Activated B cell treated with CpG ODN at 0.5 μM for 24 hours (primary cell): ENCODE data around the gene KEL. TPM values are rescaled to one million over a fixed set of nuclear protein-coding genes. Genes with fewer than 3 reads are reported as not detected.

Experiments used
- ATAC-seq: fragments of 200-7000 bp; cut with Tn5 transposase; one replicate; pipeline ENCODE4 v1.10.0; 2021; ENCODE audit warnings: low read depth, mild to moderate bottlenecking, moderate library complexity
- CTCF ChIA-PET: fragments of 350-600 bp; sonication (Branson Sonifier 250); formaldehyde crosslinking; loops from one replicate; lab custom pipeline; 2021; ENCODE audit warnings: antibody characterized with exemption; lab: Charles Lee
- POLR2A ChIA-PET: fragments of 350-600 bp; sonication (Branson Sonifier 250); formaldehyde crosslinking; loops from one replicate; lab custom pipeline; 2021; ENCODE audit warnings: antibody characterized with exemption; lab: Charles Lee
- DNase-seq: peaks from one replicate; pipeline ENCODE4 v3.0.0; 2022
- H3K27ac Mint-ChIP-seq: one replicate; pipeline ENCODE4 v1.8.0; 2020; ENCODE audit warnings: mixed read lengths
- H3K27me3 Mint-ChIP-seq: one replicate; pipeline ENCODE4 v1.8.0; 2021; ENCODE audit warnings: mixed read lengths
- H3K36me3 Mint-ChIP-seq: one replicate; pipeline ENCODE4 v1.8.0; 2021; ENCODE audit warnings: low read depth, mixed read lengths
- H3K4me1 Mint-ChIP-seq: one replicate; pipeline ENCODE4 v1.8.0; 2021; ENCODE audit warnings: mixed read lengths
- H3K4me3 Mint-ChIP-seq: one replicate; pipeline ENCODE4 v1.8.0; 2020; ENCODE audit warnings: mild to moderate bottlenecking, mixed read lengths
- H3K9me3 Mint-ChIP-seq: one replicate; pipeline ENCODE4 v1.8.0; 2020; ENCODE audit warnings: mixed read lengths
- CTCF ChIP-seq: fragments of 200-600 bp; IDR thresholded peaks from one replicate; pipeline ENCODE4 v1.8.0; 2022; ENCODE audit warnings: antibody characterized with exemption, mild to moderate bottlenecking
- intact Hi-C: fragments of 100-400 bp; cut with micrococcal nuclease; formaldehyde crosslinking; loops from one replicate; pipeline ENCODE4 v1.15.1; 2024
- total RNA-seq: library from RNA; stranded (reverse); gene quantifications from 2 replicates; pipeline ENCODE4 v1.2.3, GENCODE V29; 2022

KEL gene
- total RNA-seq, 1 donor from 2014 or later = 1.2 TPM

GRCh38 chr7:142925413-142925812 is 36.8 kb downstream of the KEL start:
- peaks cover 25% of the 10 kb centered on the region for H3K4me1 Mint-ChIP-seq
- ChIA-PET CTCF (interaction anchor here (0.9 kb wide), 1 partner anchor 290 kb away, joined by 4 read pairs; no protein-coding TSS in a partner anchor), POLR2A (no interaction called here)
- no peak overlapping the region for H3K4me3 Mint-ChIP-seq
- TF ChIP-seq CTCF = no peak
- no peaks in the 10 kb centered on the region for H3K36me3 Mint-ChIP-seq
- H3K27ac Mint-ChIP-seq = no peak overlapping the region
- no peak for ATAC-seq
- peaks cover 1% of the 10 kb centered on the region for H3K27me3 Mint-ChIP-seq
- DNase-seq = no peak
- intact Hi-C loops = no loop called here
- peaks cover 2% of the 10 kb centered on the region for H3K9me3 Mint-ChIP-seq

- ATAC-seq (no peak), DNase-seq (no peak)
- no peak for TF ChIP-seq CTCF
- peaks cover 25% of the 10 kb centered on the region for H3K4me1 Mint-ChIP-seq
- no peaks in the 10 kb centered on the region for H3K36me3 Mint-ChIP-seq
- ChIA-PET POLR2A (no interaction called here), CTCF (interaction anchor here (1.6 to 1.9 kb wide), 2 partner anchors 14 to 292 kb away, joined by 5 to 6 read pairs; no protein-coding TSS in a partner anchor)
- peaks cover 4% of the 10 kb centered on the region for H3K27me3 Mint-ChIP-seq
- no peak overlapping the region for H3K27ac Mint-ChIP-seq
- no peak overlapping the region for H3K4me3 Mint-ChIP-seq
- intact Hi-C loops = no loop called here
- H3K9me3 Mint-ChIP-seq = peaks cover 2% of the 10 kb centered on the region
These were observed 38.8 kb downstream of the KEL start for GRCh38 chr7:142923391-142923790.

DNA sequence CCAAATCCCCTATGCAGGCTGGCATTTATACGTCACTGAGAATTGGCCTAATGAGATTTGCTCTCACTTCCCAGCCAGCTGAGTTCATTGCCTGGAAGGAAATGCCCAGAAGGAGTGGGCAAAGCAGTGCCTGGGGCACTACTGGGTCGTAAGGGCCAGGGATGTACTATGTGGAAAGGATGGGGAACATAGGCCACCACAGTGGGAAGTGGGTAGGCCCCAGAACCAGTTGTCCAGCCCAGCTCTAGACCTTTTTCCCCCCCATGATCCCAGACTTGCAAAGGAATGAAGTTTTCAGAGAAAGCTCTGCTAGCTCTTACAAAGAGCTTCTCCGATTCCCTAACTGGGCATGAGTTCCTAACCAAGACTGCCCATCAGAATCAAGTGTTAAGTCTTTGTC is 42.5 kb downstream of the KEL start:
- H3K9me3 Mint-ChIP-seq = no peaks in the 10 kb centered on the region
- ChIA-PET POLR2A (no interaction called here), CTCF (interaction anchor here (0.8 kb wide), 2 partner anchors 10 to 253 kb away, joined by 3 read pairs; no protein-coding TSS in a partner anchor)
- H3K27me3 Mint-ChIP-seq = peaks cover 10% of the 10 kb centered on the region
- intact Hi-C loops = no loop called here
- no peak overlapping the region for H3K4me3 Mint-ChIP-seq
- no peak for TF ChIP-seq CTCF
- DNase-seq (no peak), ATAC-seq (no peak)
- H3K27ac Mint-ChIP-seq = no peak overlapping the region
- H3K4me1 Mint-ChIP-seq = no peaks in the 10 kb centered on the region
- no peaks in the 10 kb centered on the region for H3K36me3 Mint-ChIP-seq

GRCh38 chr7:142918901-142919300 is 43.3 kb downstream of the KEL start:
- Mint-ChIP-seq H3K4me1 (no peaks in the 10 kb centered on the region), H3K9me3 (no peaks in the 10 kb centered on the region), H3K27ac (no peak overlapping the region), H3K4me3 (no peak overlapping the region), H3K36me3 (no peaks in the 10 kb centered on the region), H3K27me3 (peaks cover 14% of the 10 kb centered on the region)
- no peak for ATAC-seq
- no peak for TF ChIP-seq CTCF
- intact Hi-C loops = no loop called here
- DNase-seq = no peak
- POLR2A ChIA-PET = no interaction called here
- CTCF ChIA-PET = interaction anchor here (0.8 kb wide), 2 partner anchors 9 to 254 kb away, joined by 3 read pairs; no protein-coding TSS in a partner anchor

DNA sequence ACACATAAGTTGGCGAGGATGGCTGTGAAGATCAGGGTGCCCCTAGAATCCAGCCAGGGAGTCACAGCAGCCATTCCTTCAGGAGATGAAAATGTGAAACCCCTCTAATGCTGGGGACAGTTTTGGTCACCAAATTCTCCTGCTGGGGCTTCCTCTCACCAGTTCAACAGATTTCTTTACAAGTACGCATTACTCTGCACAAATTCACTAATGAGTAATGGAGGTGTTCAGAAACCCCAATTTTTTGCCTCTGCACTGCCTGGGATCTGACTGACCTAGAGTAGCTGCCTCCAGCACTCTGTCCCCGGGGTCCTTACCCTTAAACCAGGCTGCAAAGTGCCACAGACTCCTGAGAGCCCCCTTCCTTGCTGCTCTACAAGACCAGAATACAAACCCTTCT is 44.7 kb downstream of the KEL start:
- Mint-ChIP-seq H3K36me3 (no peaks in the 10 kb centered on the region), H3K27me3 (peaks cover 14% of the 10 kb centered on the region), H3K27ac (no peak overlapping the region), H3K9me3 (no peaks in the 10 kb centered on the region), H3K4me3 (no peak overlapping the region), H3K4me1 (no peaks in the 10 kb centered on the region)
- DNase-seq = no peak
- intact Hi-C loops = no loop called here
- TF ChIP-seq CTCF = no peak
- POLR2A ChIA-PET = no interaction called here
- ATAC-seq = no peak
- CTCF ChIA-PET = no interaction called here
